GM19193 (cell line): ENCODE results near the gene CD2BP2.

Experiments
- POLR2A ChIP-seq: IDR thresholded peaks from 4 replicates; pipeline ENCODE4 v1.6.1; 2011; ENCODE audit not compliant: insufficient read depth, insufficient read length; ENCODE audit errors: extremely low read depth

CD2BP2 gene

DNA sequence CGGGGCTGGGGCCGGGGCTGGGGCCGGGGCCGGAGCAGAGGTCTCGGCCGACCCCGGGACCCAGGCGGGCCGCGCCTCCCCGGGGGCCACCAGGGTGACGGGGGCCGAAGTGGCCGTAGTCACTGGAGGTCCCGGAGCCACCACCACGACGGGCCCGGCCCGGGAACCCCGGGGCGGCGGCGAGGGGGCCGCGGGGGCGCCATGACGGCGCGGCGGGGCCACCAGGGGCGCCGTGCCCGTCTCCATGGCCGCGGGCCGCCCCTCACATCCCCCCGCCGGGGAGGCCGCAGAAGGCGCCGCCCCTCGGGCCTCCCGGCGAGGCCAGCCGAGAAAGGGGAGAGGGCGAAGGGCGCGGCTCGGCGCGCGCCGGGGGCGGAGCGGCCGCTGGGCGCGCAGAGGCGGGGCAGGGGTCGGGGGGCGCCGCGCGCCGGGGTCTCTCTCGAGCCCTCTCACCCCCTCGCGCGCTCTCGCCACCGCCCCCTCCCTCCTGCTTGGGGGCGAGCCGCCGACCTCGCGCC lies 14.9 kb upstream of the CD2BP2 start:
- TF ChIP-seq POLR2A = peak; percentile 63

DNA sequence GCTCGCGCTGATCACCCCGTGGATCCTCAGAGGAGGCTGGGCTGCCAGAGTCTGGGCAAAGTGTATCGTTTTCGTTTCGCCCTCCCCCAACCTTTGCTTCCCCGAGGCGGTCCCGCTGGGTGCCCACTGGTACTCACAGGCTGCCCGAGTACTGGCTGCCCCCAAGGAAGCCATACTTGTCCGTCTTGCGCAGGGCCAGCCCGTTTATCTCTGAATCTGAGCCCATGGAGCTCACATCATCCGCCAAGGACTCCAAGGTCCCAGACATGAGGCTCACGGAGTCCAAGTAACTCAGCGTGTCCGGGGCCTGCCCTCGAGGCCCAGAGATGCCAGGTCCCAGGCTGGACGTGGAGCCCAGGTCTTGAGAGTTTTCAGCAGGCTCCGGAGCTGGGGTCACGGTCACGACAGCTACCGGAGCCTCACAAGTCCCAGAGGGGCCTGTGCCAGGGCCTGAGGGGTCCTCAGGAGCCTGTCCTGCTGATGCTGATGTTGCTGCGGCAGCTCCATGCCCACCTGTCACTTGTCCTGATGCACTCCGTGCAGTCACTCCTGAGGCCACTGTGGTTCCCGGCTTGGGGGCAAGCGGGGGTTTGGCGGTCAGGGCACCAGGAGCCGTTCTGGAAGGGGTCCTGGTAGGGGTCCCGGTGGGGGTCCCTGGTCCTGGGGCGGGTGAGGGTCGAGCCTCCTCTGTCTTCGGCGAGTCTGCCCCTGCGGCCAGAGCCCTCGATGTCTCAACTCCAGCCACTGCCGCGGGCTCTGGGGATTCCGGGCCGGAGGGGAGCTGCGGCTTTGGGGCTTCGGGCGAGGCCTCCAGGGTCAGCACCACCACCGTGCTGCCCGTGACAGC lies 14.2 kb upstream of the CD2BP2 start:
- TF ChIP-seq POLR2A = no peak

DNA sequence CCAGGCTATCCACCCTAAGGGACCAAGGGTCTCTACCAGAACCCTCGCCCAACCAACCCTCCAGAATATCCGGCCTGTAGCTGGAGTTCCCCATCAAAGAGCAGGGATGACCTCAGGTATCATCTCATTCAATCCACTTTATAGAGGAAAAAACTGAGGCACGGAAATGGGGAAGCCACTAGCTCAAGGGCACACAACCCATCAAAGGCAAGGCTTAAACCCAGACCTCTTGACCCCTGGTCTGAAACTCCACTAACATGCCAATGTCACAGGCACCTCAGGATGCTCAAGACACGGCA lies 13.6 kb upstream of the CD2BP2 start:
- no peak for TF ChIP-seq POLR2A

DNA sequence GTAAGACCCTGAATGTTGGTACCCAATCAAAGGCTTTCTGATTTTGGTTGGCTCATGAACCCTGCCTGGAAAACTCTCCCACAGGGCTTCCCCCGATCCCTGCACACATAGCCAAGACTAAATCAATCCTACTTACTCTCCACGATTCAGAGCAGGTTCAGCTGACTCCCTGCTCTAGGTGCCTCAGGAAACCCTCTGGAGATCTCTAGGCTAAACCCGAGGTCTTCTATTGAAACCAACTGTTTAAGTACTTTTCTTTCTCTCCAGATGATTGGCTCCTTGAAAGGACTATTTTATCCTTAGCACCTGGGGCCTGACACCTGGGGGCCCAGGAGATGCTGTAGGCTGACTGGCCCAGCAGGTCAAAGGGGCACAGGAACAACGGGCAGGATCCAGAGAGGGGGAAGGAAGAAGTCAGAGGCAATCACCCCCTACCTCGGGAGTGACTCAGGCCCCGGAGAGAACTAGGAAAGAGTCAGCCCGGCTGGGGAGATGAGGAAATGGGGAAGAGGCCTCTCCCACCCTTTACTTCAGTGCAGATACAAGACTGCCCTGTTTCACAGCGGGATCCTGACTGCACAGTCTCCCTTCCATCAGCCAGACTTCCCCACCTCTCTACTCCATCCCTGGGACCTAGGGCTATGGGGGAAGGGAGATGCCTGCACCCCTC lies 13.1 kb upstream of the CD2BP2 start:
- no peak for TF ChIP-seq POLR2A

- no peak for TF ChIP-seq POLR2A
Observed at GRCh38 chr16:30367349-30368009, 12.4 kb upstream of the CD2BP2 start.

DNA sequence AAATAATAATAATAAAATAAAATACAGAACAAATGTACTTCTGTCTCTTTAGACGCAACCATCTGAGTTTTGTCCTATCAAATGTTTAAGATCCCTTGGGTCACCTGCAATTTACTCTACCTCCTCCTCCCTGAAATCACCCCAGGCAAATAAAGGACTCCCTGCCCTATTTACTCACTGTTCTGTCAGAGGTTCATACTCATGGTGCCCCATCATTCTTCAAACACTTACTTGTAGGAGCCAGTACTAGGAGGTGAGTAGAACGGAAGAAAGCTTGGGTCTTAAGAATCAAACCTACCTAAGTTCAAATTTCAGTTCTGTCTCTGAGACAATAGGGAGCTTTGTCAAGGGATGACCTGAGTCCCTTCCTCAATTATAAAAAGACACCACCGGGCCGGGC lies 11.4 kb upstream of the CD2BP2 start:
- no peak for TF ChIP-seq POLR2A

GRCh38 chr16:30365200-30365599 lies 10.1 kb upstream of the CD2BP2 start:
- no peak for TF ChIP-seq POLR2A

GRCh38 chr16:30361180-30361579 lies 6.1 kb upstream of the CD2BP2 start:
- no peak for TF ChIP-seq POLR2A

- no peak for TF ChIP-seq POLR2A
Observed at GRCh38 chr16:30359871-30360170, 4.7 kb upstream of the CD2BP2 start.

DNA sequence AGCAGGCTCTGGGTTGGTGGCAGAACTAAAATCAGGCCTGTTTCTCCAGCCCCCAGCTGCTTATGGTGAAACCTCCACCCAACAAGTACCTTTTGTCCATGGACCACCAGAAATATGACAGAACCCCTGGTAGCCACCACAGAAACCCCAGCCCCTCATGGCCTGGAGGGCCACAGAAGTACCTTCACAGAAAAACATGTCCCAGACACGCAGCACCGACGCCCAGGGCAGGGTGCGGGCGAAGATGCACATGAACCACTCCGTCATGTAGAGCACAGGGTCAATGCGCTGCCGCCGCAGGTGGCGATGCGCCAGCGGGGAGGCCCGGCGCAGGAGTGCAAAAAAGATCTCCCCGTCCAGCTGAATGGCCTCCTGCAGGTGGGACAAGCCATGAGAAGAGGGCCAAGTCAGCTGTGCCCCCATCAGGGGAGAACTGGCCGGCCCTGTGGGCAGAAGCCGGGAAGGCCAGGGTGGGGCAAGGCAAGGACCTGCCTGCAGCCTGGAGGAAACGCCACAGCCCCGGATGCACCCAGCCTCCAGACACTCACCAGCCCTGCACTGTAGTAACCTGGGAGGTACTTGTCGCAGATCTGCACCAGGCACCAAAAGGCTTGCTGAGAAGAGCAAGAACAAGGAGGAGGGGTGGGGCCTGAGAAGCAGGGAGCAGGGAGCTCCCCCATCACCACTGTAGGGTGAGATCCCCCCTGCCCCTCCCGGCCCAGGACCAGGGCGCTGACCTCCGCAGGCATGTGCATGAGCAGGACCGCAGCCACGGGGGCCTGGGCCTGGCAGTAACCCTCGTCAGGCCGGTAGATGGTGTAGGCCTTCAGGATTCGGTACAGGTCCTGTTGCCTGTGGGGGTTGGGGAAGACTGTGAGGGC lies 4.1 kb upstream of the CD2BP2 start:
- no peak for TF ChIP-seq POLR2A

DNA sequence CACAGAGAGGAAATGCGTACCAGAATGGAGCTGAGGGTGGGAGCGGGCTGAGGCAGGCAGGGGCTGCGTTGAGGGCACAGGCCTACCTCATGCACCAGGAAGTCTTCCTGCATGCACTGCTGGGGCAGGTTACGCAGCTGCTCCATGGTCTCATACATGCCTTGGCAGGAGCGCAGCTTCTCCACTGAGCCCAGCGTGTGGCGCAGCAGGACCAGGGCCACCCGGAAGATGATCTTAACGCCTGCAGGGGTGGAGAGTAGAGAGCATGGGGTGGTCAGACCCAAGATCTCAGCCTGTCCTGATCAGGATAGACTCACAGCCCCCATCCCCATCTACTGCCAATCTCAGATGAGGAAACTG lies 3.4 kb upstream of the CD2BP2 start:
- no peak for TF ChIP-seq POLR2A

GRCh38 chr16:30357715-30358576 lies 2.8 kb upstream of the CD2BP2 start:
- TF ChIP-seq POLR2A = no peak

DNA sequence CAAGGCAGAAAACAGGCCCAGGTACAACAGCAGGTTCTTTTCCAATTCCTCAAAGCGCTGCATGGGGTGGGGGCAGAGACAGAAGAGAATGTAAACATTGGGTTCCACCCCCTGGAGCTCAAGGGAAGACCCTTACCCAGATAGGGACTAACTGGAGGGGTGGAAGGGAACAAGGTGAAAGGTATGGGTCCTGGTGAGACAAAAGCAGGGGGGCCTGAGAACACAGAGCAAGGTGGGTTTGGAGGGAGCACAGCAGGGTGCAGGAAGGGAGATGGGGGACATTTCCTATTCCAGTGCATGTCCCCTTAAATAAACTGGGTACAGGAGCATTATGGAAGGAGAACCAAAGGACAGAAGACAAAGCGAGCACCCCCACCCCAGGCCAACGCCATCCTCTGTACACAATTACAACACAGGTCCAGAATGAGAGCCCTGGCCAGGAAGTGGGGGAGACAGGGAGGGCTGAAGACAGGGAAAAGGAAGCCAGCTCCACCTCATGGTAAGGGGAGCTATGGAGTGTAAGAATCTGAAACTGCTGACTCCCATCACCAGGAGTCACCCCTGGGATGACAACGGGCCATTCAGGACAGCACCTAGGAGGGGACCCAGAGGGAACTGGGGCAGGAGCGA lies 2.1 kb upstream of the CD2BP2 start:
- TF ChIP-seq POLR2A = no peak
